GM23248 (cell line): Measurements from ENCODE around the gene GATAD2B.

ENCODE experiments used
- EZH2 ChIP-seq: fragments of 200-600 bp; sonication (generic); IDR thresholded peaks from 2 replicates; pipeline ENCODE4 v1.6.1; 2018; ENCODE audit warnings: antibody characterized with exemption, mild to moderate bottlenecking; ENCODE audit not compliant: insufficient read depth, poor library complexity, severe bottlenecking
- EZH2phosphoT487 ChIP-seq: fragments of 200-600 bp; sonication (generic); IDR thresholded peaks from 2 replicates; pipeline ENCODE4 v1.6.1; 2018; ENCODE audit warnings: antibody characterized with exemption, moderate library complexity, mild to moderate bottlenecking, low read depth; ENCODE audit not compliant: insufficient read depth

- no peak for TF ChIP-seq EZH2
- TF ChIP-seq EZH2phosphoT487 = no peak
Measured at GRCh38 chr1:153968000-153968363, 45.2 kb upstream of the GATAD2B start.
